HG03558 (cell line): Measurements from ENCODE around the gene EME1.
"Not testable (repeated sequence)": the region's sequence is repeated elsewhere in the genome, so short reads cannot be mapped to it uniquely, and the experiment has no call there.

Experiments
- ATAC-seq: cut with Tn5 transposase; IDR thresholded peaks from one replicate; pipeline ENCODE4 v1.9.1; 2021; ENCODE audit warnings: moderate number of reproducible peaks; ENCODE audit not compliant: unreplicated experiment; ENCODE audit errors: extremely low read depth

Gene EME1

GRCh38 chr17:50386510-50386909 lies 13.5 kb downstream of the EME1 start:
- ATAC-seq: no peak

- no peak for ATAC-seq
Measured at GRCh38 chr17:50388728-50389127, 15.7 kb downstream of the EME1 start.

GRCh38 chr17:50389534-50389933 lies 16.5 kb downstream of the EME1 start:
- ATAC-seq: no peak

GRCh38 chr17:50392621-50393020 lies 19.6 kb downstream of the EME1 start:
- ATAC-seq: no peak

GRCh38 chr17:50393700-50394099 lies 20.7 kb downstream of the EME1 start:
- no peak for ATAC-seq

GRCh38 chr17:50394711-50395110 lies 21.7 kb downstream of the EME1 start:
- ATAC-seq: no peak

GRCh38 chr17:50396261-50397110 lies 23.5 kb downstream of the EME1 start:
- no peak for ATAC-seq

GRCh38 chr17:50397111-50397918 lies 24.3 kb downstream of the EME1 start, which contains the start of gene LRRC59:
LRRC59 (minus strand) TSS chr17:50397523; CDS start chr17:50397317, 206 bp downstream.
- ATAC-seq: peak; percentile 86

GRCh38 chr17:50397919-50398285 lies 24.9 kb downstream of the EME1 start:
- no peak for ATAC-seq

GRCh38 chr17:50398672-50399071 lies 25.6 kb downstream of the EME1 start:
- ATAC-seq: not testable (repeated sequence)

GRCh38 chr17:50399591-50399990 lies 26.6 kb downstream of the EME1 start:
- not testable (repeated sequence) for ATAC-seq

GRCh38 chr17:50405351-50405750 lies 32.3 kb downstream of the EME1 start:
- not testable (repeated sequence) for ATAC-seq

- ATAC-seq: no peak
Measured at GRCh38 chr17:50406578-50406977, 33.5 kb downstream of the EME1 start.

- ATAC-seq: no peak
Measured at GRCh38 chr17:50407921-50408320, 34.9 kb downstream of the EME1 start.

GRCh38 chr17:50412188-50412732 lies 39.2 kb downstream of the EME1 start:
- no peak for ATAC-seq

GRCh38 chr17:50414808-50415207 lies 41.8 kb downstream of the EME1 start:
- ATAC-seq: no peak

- not testable (repeated sequence) for ATAC-seq
Measured at GRCh38 chr17:50419577-50419976, 46.5 kb downstream of the EME1 start.

GRCh38 chr17:50420419-50421112 lies 47.5 kb downstream of the EME1 start:
- no peak for ATAC-seq

GRCh38 chr17:50421308-50422051 lies 48.5 kb downstream of the EME1 start:
- no peak for ATAC-seq

- ATAC-seq: no peak
Measured at GRCh38 chr17:50422738-50423137, 49.7 kb downstream of the EME1 start.
